Tibial artery (tissue), 4 donors: ENCODE data around the gene ZNF83.
"Not testable (repeated sequence)": the region's sequence is repeated elsewhere in the genome, so short reads cannot be mapped to it uniquely, and the experiment has no call there.

Experiments
- DNase-seq, 2 donors: peaks; one replicate each; pipeline ENCODE4 v3.0.0-alpha.2; 2019
- H3K27ac ChIP-seq, 2 donors: fragments of 200-600 bp; sonication (generic) in 1 of 2; 1 replicate in 1 of 2; 2 replicates in 1 of 2; pipeline ENCODE4 v1.5.1; 2018 to 2019; ENCODE audit warnings: mild to moderate bottlenecking in 1 of 2
- H3K27me3 ChIP-seq, 2 donors: fragments of 200-600 bp; sonication (generic) in 1 of 2; one replicate each; pipeline versions ENCODE4 v1.5.1 to v1.6.0; 2016 to 2019
- H3K36me3 ChIP-seq, 3 donors: fragments of 200-600 bp; sonication (generic) in 2 of 3; one replicate each; pipeline ENCODE4 v1.5.1; 2016 to 2019; ENCODE audit warnings: mild to moderate bottlenecking in 2 of 3
- H3K4me1 ChIP-seq, 4 donors: fragments of 200-600 bp; sonication (generic) in 2 of 4; 1 replicate in 3 of 4; 2 replicates in 1 of 4; pipeline ENCODE4 v1.5.1; 2016 to 2019
- H3K4me3 ChIP-seq, 2 donors: fragments of 200-600 bp; sonication (generic) in 1 of 2; 1 replicate in 1 of 2; 2 replicates in 1 of 2; pipeline ENCODE4 v1.5.1; 2018 to 2019; ENCODE audit warnings: mild to moderate bottlenecking in 2 of 2
- H3K9me3 ChIP-seq, 3 donors: fragments of 200-600 bp; sonication (generic) in 1 of 3; one replicate each; pipeline ENCODE4 v1.5.1; 2016 to 2019
- CTCF ChIP-seq, 2 experiments: fragments of 200-600 bp in 1 of 2; fragments of 450-650 bp in 1 of 2; IDR thresholded peaks; one replicate each; pipeline ENCODE4 v1.5.1; 2017 to 2019; ENCODE audit warnings: antibody characterized with exemption in 2 of 2, mild to moderate bottlenecking in 1 of 2, moderate library complexity in 1 of 2
- intact Hi-C: fragments of 100-400 bp; cut with DNase I; formaldehyde crosslinking; loops from one replicate; pipeline ENCODE4 v1.15.0; 2023; ENCODE audit warnings: low total_unique reads

The ZNF83 gene

GRCh38 chr19:52585604-52586003 lies 52.6 kb downstream of the ZNF83 start:
- no peaks in the 10 kb centered on the region for H3K4me1 ChIP-seq
- H3K36me3 ChIP-seq: peaks cover 58 to 90% (median 77%) of the 10 kb centered on the region in 3 donors
- no peak for TF ChIP-seq CTCF (IDR thresholded peaks at IDR 0.05)
- no peaks in the 10 kb centered on the region for H3K27me3 ChIP-seq
- peak overlapping the region in 1 of 2 donors; percentile 31 for H3K27ac ChIP-seq
- H3K9me3 ChIP-seq: peaks cover 0 to 4% (median 0%) of the 10 kb centered on the region in 3 donors
- intact Hi-C loops: no loop called here
- H3K4me3 ChIP-seq: no peak overlapping the region
- no peak for DNase-seq

DNA sequence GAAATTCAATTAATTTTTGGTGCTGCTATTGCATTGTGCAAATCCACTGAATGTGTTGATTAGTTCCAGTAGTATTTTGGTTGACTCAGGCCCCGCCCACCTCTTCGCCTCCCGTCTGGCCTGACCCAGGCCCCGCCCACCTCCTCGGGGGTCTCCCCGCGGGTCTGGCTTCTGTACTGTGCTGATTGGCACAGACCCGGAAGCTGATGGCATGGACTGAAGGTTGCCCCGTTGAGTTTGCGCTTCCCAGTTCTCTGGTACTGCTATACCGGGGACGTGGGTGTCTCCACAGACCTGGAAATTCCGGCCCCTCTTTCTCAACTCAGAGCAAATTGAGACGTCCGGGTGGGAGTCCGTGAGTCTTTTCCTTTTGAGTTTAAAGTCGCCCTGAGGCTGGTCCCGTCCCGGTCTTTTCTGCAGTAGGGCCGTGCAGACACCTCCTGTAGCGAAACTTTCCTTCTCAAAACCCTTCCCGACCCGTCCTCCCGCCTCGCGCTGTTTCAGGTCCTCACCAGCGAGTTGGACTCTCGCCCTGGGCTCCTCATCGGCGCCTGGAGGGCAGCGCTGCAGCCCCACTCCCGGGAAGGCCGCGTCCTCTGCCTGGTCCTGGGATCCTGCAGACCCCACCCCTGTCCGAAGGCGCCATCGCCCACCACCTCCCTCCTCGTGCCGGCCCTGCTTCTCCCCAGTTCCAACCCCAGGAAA lies 53.3 kb downstream of the ZNF83 start:
- Histone ChIP-seq H3K4me3 (peak overlapping the region in 1 of 2 donors; percentile 47), H3K27ac (peak overlapping the region in 1 of 2 donors; percentile 31), H3K36me3 (peaks cover 57 to 92% (median 77%) of the 10 kb centered on the region in 3 donors), H3K27me3 (no peaks in the 10 kb centered on the region), H3K9me3 (peaks cover 0 to 4% (median 0%) of the 10 kb centered on the region in 3 donors), H3K4me1 (no peaks in the 10 kb centered on the region)
- intact Hi-C loops: no loop called here
- no peak for DNase-seq
- no peak for TF ChIP-seq CTCF (IDR thresholded peaks at IDR 0.05)

DNA sequence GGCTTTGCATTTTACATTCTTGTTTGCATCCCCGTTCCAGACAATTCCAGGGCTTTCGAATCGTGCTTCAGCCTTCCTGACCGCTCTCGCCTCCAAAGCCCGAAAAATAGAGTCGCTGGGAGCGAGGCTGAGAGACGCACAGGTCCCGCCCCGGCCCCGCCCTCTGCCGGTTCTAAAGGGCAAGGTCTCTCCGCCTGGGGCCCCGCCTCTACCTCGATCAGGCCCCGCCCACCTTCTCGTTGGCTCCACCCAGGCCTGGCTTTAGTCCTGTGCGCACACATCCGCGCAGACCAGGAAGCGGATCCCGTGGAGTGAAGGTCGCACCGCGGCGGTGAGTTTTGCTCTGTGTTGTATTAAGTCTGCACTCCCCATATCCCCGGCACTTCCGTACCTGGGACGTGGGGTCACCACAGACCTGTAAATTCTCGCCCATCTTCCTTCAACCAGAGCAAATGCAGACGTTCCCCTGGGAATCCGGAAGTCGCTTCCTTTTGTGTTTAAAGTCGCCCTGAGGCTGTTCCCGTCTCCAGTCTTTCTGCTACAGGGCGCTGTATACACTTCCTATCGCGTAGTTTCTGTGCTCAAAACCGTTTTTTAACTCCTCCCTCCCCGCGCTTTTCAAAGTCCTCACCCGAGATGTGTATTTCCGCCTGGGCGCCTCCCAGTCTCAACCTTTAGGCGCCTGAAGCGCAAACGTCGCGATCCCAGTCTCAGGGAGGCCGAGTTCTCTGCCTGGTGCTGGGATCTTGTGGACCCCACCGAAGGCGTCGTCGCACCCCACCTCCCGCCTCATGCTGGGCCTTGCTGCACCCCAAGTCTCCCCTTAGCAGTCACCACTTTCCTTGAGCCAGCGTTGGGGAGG lies 67.9 kb downstream of the ZNF83 start, which contains the start of gene ZNF701:
Gene ZNF701, plus strand, starts transcription at position 288 of the 862 bp plus-strand sequence. CDS start 3,861 bp downstream, outside the sequence.
- H3K9me3 ChIP-seq: no peaks in the 10 kb centered on the region
- peak; percentile 34 to 47 for TF ChIP-seq CTCF (IDR thresholded peaks at IDR 0.05)
- intact Hi-C loops: no loop called here

DNA sequence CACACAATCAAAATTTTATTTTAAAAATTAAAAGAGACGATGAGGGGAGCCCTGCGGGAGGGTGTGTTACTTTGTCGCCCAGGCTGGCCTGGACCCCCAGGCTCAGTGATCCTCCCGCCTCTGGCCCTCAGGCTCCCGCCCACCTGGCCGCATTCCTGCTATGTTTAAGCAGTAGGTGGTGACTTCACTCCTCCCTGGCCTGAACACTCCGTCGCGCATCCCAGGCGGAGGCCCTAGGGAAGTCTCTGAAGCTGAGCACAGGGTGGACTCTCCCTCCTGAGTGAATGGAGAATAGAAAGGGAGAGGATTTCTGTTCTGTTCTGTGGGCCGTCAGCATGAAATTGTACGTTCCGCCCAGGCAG lies 68.5 kb downstream of the ZNF83 start:
- peak in 1 of 2 donors; percentile 47 for DNase-seq
- H3K27me3 ChIP-seq, H3K9me3 ChIP-seq, intact Hi-C loops: not testable (repeated sequence)
- Histone ChIP-seq H3K36me3 (peaks cover 4 to 29% (median 28%) of the 10 kb centered on the region in 3 donors), H3K27ac (peak overlapping the region; percentile 86 to 87), H3K4me1 (peaks cover 0 to 16% (median 7%) of the 10 kb centered on the region in 4 donors), H3K4me3 (peak overlapping the region; percentile 66 to 68)

More for the DNA sequence above, 67.9 kb downstream of the ZNF83 start, which contains the start of gene ZNF701:
- peak; percentile 95 to 97 for DNase-seq
- Histone ChIP-seq H3K36me3 (peaks cover 6 to 34% (median 31%) of the 10 kb centered on the region in 3 donors), H3K27me3 (no peaks in the 10 kb centered on the region), H3K4me3 (peak within 1 kb of the TSS; percentile 66 to 68), H3K4me1 (peaks cover 0 to 16% (median 7%) of the 10 kb centered on the region in 4 donors), H3K27ac (peak within 1 kb of the TSS; percentile 86 to 87)

DNA sequence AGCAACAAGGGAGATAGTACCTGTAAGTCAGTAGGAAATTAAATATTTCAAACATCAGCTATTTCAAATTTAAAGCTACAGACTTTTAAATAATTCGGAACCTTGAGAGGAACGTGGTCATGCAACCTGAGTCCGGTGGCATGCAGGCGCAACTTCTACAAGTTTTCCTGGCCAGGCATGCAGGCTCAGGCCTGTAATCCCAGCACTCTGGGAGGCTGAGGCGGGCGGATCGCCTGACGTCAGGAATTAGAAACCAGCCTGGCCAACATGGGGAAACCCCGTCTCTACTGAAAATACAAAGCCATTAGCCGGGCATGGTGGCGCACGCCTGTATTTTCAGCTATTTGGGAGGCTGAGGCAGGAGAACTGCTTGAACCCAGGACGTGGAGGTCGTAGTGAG lies 70.2 kb downstream of the ZNF83 start:
- no peak for DNase-seq
- intact Hi-C loops: no loop called here
- Histone ChIP-seq H3K4me1 (peaks cover 0 to 16% (median 7%) of the 10 kb centered on the region in 4 donors), H3K4me3 (no peak overlapping the region), H3K9me3 (peaks cover 0 to 15% (median 0%) of the 10 kb centered on the region in 3 donors), H3K27ac (no peak overlapping the region), H3K36me3 (peaks cover 19 to 31% (median 24%) of the 10 kb centered on the region in 3 donors), H3K27me3 (no peaks in the 10 kb centered on the region)
- TF ChIP-seq CTCF (IDR thresholded peaks at IDR 0.05): no peak
